ENCODE measurements around the gene DDOST. TPM values are rescaled to one million over a fixed set of nuclear protein-coding genes. Genes with fewer than 3 reads are reported as not detected.
"Not testable (repeated sequence)": the region's sequence is repeated elsewhere in the genome, so short reads cannot be mapped to it uniquely, and the experiment has no call there.

DDOST gene
- total RNA-seq, 6 donors from 2014 or later: 54.5 to 212 (median 141) TPM

DNA sequence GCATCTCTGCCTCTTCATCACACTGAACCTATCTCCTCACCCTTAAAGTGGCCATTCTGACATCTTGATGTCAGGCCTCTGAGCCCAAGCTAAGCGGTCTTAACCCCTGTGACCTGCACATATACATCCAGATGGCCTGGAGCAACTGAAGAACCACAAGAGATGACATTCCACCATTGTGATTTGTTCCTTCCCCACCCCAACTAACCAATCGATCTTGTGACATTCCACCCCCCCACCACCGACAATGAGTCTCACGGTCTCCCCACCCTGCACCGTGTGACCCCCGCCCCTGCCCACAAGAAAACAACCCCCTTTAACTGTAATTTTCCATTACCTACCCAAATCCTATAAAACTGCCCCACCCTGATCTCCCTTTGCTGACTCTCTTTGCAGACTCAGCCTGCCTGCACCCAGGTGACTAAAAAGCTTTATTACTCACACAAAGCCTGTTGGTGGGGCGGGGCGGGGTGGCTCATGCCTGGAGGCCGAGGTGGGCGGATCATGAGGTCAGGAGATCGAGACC lies 48.9 kb downstream of the DDOST start:
- H3K9me3 ChIP-seq: no peaks in the 10 kb centered on the region
- no peak for DNase-seq

DNA sequence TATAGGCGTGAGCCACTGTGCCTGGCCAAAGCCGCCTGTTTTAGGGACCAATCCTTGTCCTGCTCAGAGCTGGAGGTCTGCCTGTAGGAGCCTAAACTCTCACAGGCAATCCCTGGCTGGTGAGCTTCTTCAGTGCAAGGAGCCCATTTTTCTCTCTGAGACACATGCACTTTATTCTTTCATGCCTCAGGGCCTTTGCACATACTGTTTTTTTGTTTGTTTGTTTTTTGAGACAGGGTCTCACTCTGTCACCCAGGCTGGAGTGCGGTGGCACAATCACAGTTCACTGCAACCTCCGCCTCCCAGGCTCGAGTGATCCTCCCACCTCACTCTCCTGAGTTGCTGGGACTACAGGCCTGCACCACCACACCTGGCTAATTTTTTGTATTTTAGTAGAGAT lies 49.5 kb downstream of the DDOST start:
- Histone ChIP-seq H3K4me1 (no peaks in the 10 kb centered on the region), H3K36me3 (no peaks in the 10 kb centered on the region), H3K9me3 (no peaks in the 10 kb centered on the region), H3K27ac (no peak overlapping the region), H3K4me3 (no peak overlapping the region), H3K27me3 (no peaks in the 10 kb centered on the region)
- 92 to 93% methylated on average over 5 of the region's 5 CpGs for WGBS, 2 donors
- ATAC-seq (ENCODE audit: low FRiP score in 2 of 2) (no peak), DNase-seq (no peak)
- TF ChIP-seq POLR2A (IDR thresholded peaks at IDR 0.05) (no peak), EP300 (IDR thresholded peaks at IDR 0.05) (no peak), POLR2AphosphoS5 (IDR thresholded peaks at IDR 0.05) (no peak)
- TF ChIP-seq, protein P1, sequence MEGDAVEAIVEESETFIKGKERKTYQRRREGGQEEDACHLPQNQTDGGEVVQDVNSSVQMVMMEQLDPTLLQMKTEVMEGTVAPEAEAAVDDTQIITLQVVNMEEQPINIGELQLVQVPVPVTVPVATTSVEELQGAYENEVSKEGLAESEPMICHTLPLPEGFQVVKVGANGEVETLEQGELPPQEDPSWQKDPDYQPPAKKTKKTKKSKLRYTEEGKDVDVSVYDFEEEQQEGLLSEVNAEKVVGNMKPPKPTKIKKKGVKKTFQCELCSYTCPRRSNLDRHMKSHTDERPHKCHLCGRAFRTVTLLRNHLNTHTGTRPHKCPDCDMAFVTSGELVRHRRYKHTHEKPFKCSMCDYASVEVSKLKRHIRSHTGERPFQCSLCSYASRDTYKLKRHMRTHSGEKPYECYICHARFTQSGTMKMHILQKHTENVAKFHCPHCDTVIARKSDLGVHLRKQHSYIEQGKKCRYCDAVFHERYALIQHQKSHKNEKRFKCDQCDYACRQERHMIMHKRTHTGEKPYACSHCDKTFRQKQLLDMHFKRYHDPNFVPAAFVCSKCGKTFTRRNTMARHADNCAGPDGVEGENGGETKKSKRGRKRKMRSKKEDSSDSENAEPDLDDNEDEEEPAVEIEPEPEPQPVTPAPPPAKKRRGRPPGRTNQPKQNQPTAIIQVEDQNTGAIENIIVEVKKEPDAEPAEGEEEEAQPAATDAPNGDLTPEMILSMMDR (IDR thresholded peaks at IDR 0.05): no peak

More for the DNA sequence above, 48.9 kb downstream of the DDOST start:
- TF ChIP-seq, protein P1 (IDR thresholded peaks at IDR 0.05): no peak
- no peak for TF ChIP-seq EP300 (IDR thresholded peaks at IDR 0.05)
- TF ChIP-seq POLR2AphosphoS5 (IDR thresholded peaks at IDR 0.05): no peak
- TF ChIP-seq POLR2A (IDR thresholded peaks at IDR 0.05): no peak
- Histone ChIP-seq H3K36me3 (no peaks in the 10 kb centered on the region), H3K4me3 (no peak overlapping the region), H3K27ac (no peak overlapping the region), H3K27me3 (no peaks in the 10 kb centered on the region), H3K4me1 (no peaks in the 10 kb centered on the region)
- ATAC-seq (ENCODE audit: low FRiP score in 2 of 2): no peak
- WGBS, 2 donors: 84 to 85% methylated on average over 11 of the region's 11 CpGs

DNA sequence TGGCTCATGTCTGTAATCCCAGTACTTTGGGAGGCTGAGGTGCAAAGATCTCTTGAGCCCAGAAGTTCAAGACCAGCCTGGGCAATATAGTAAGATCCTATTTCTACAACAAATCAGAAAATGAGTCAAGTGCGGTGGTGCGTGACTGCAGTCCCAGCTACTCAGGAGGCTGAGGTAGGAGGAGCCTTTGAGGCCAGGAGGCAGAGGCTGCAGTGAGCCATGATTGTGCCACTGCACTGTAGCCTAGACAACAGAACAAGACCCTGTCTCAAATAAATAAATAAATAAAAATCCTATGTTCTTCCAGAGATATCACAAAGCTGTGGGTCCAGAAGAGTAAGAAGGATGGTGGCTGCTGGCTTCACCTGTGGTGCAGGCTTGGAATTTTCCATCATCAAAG lies 50.2 kb downstream of the DDOST start:
- ATAC-seq (ENCODE audit: low FRiP score in 2 of 2): no peak

DNA sequence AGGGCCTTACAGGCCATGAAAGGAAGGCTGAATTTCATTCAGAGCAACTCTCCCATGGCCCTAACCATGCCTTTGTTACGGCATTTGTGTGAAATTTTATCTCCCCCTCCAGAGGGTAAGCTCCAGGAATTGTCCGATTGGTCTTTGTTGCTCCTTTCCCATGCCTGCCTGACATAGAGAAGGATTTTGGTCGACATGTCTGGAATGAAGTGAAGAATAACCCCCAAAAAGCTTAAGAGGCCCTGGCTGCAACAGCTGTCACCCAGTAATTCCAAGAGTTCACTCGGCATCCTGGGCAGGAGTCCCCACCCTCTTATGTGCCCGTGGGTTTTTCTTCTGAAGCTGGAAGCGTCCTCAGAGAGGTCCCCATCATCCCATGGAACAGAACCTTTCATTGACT lies 51.6 kb downstream of the DDOST start:
- Histone ChIP-seq H3K4me1 (no peaks in the 10 kb centered on the region), H3K27me3 (no peaks in the 10 kb centered on the region), H3K4me3 (no peak overlapping the region), H3K27ac (no peak overlapping the region), H3K9me3 (no peaks in the 10 kb centered on the region), H3K36me3 (no peaks in the 10 kb centered on the region)
- ATAC-seq (ENCODE audit: low FRiP score in 2 of 2): no peak
- 72 to 79% methylated on average over 6 of the region's 6 CpGs for WGBS, 2 donors
- TF ChIP-seq POLR2AphosphoS5 (IDR thresholded peaks at IDR 0.05) (no peak), POLR2A (IDR thresholded peaks at IDR 0.05) (no peak), EP300 (IDR thresholded peaks at IDR 0.05) (no peak)
- TF ChIP-seq, protein P1 (IDR thresholded peaks at IDR 0.05): no peak
- no peak for DNase-seq

More for the DNA sequence above, 50.2 kb downstream of the DDOST start:
- no peaks in the 10 kb centered on the region for H3K4me1 ChIP-seq
- H3K36me3 ChIP-seq: no peaks in the 10 kb centered on the region
- DNase-seq: no peak
- H3K4me3 ChIP-seq: no peak overlapping the region
- 94 to 96% methylated on average over 2 of the region's 2 CpGs for WGBS, 2 donors
- H3K9me3 ChIP-seq: no peaks in the 10 kb centered on the region
- TF ChIP-seq EP300 (IDR thresholded peaks at IDR 0.05): no peak
- no peak for TF ChIP-seq POLR2A (IDR thresholded peaks at IDR 0.05)
- no peak for TF ChIP-seq POLR2AphosphoS5 (IDR thresholded peaks at IDR 0.05)
- TF ChIP-seq, protein P1 (IDR thresholded peaks at IDR 0.05): no peak
- H3K27ac ChIP-seq: no peak overlapping the region
- H3K27me3 ChIP-seq: no peaks in the 10 kb centered on the region

DNA sequence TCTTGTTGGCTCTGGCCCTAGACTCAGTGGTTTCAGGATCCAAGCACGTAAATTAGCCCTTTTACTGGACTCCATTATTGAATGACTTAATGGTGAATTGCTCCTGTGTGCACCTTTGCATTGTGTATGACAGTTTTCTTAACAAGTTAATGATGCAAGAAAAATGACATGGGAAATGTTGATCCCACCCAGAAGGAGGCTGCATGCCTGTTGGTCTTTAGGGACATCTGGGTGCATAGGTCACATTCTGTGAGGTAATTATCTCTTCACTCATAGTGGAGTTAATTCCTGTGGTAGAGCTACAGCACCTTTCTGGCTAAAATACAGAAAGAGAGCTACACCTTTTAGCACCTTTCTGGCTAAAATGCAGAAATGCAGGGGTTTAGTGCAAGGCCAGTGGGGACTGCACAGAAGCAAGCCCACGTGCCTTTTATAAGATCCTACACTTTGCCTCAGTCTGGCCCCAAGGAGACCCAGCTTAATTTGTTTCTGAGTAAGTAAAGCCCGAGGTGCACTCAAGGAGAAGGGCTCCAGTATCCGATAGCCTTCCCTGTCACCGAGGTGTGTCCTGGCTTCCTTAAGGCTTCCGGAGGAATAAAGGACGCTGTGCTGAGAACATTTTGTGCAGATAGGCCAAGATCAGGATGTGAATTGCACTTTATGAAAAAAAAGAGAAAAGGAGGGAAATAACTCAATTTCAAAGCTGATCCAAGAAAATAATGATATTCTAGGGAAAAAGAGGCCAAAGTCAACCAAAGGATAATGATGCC lies 54.2 kb downstream of the DDOST start:
- not testable (repeated sequence) for H3K36me3 ChIP-seq; H3K9me3 ChIP-seq; H3K4me3 ChIP-seq; DNase-seq; H3K27me3 ChIP-seq; H3K27ac ChIP-seq; ATAC-seq (ENCODE audit: low FRiP score in 2 of 2); H3K4me1 ChIP-seq
- 63 to 84% methylated on average over 5 to 7 of the region's 7 CpGs for WGBS, 2 donors
